Putamen (tissue), 1 donor: ENCODE measurements around the gene DXO.
A peak's percentile ranks its signal among the peaks of the same experiment; 100 is the strongest.
"Not testable (repeated sequence)": the region's sequence is repeated elsewhere in the genome, so short reads cannot be mapped to it uniquely, and the experiment has no call there.

ENCODE experiments used
- DNase-seq: peaks from one replicate; pipeline ENCODE4 v3.0.0-alpha.2; 2016; ENCODE audit warnings: low spot score

The DXO gene

DNA sequence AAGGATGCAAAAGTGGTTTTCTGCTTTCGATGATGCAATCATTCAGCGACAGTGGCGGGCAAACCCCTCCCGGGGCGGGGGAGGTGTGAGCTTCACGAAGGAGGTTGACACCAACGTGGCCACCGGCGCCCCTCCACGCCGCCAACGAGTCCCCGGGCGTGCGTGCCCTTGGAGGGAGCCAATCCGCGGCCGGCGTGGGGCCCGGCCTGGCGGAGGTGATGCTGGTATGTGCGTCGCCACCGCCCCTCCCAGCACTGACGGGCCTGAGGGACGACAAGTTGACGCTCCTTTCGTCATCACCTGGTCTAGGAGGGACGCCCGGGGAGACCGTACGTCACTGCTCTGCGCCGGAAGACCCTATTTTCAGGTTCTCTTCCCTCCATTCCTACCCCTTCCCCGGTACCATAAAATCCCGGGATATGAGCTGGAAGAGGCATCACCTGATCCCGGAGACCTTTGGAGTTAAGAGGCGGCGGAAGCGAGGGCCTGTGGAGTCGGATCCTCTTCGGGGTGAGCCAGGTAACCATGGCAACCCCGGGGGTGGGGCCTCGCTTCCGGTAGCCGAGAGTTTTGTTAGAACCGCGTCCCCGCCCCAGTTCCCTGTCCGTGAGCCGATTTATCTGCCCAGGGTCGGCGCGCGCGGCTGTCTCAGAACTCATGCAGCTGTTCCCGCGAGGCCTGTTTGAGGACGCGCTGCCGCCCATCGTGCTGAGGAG lies at the start of gene DXO:
Gene DXO, minus strand, starts transcription at position 146 of the 716 bp plus-strand sequence. CDS start 463 bp downstream, outside the sequence.
- DNase-seq: peak; percentile 97

GRCh38 chr6:32014547-32014946 lies 42.6 kb upstream of the DXO start, which contains the start of gene C4B:
TSS of gene C4B (plus strand) at chr6:32014795. CDS start at chr6:32014846, 51 bp downstream.
- not testable (repeated sequence) for DNase-seq

DNA sequence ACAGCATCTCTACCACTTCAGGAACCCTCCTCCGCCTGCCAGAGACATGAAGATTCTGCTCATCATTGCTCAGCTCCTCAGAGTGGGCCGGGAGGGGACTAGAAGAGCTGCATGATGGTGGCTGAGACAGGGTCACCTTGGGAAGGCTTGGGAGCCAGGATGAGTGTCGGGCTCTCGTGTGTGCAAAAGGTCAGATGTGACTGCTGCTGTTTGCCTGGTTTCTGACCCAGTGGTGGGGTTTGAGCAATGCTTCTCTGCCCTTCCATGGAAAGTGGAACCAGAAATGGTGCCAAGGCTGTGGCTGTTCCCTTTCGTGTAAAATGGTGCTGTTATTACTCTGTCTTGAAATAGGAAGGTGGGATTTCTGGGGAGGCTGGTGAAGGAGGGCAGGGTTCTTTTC lies 41.8 kb upstream of the DXO start:
- not testable (repeated sequence) for DNase-seq

DNA sequence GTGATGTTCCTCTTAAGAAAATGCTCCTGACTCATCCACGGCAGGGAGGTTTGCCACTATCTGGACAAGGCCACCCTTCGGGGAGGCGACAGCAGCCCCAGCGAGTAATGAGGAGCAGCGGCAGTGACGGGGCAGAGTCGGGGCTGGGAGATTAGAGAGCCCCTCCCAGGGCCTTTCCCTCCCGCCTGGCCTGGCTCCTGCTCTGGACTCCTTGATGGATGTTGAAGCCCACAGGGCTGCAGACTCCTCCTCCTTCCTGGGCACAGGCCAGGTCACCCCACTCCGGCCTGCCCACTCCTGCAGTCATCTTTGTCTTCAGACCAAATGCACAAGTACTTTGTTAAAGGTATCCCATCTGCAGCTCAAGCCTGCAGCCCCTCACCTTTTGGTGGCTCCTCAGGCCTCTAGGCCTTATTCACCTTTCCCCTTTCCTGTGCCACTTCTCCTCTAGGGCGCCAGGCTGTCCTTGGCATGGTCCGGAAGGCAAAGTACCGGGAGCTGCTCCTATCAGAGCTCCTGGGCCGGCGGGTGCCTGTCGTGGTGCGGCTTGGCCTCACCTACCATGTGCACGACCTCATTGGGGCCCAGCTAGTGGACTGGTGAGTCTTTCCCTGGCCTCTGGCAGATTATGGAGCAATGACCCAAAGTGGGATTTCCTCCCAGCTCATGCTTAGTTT lies 41.1 kb upstream of the DXO start:
- not testable (repeated sequence) for DNase-seq

- DNase-seq: not testable (repeated sequence)
These were observed 39.1 kb upstream of the DXO start for GRCh38 chr6:32010856-32011530.

DNA sequence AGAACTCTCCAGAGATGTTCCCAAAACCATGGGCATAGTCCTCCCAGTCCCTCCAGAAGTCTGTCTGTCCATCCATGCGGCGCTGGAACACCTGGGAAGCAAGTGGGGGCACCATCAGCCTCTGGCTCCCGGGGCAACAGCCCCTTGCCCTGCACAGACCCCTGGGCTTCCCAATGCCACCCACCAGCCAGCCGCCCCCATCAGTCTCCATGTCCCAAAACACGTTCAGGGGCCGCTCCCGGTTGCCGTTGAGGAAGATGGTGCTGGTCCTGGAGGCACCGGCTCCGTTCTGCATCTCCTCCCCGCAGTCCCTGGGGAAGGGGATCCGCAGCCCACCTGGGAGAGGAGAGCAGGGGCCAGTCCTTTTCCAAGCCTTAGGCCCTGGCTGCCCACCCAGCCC lies 37.6 kb upstream of the DXO start:
- not testable (repeated sequence) for DNase-seq

GRCh38 chr6:32008616-32009015 lies 36.7 kb upstream of the DXO start:
- DNase-seq: not testable (repeated sequence)

- DNase-seq: not testable (repeated sequence)
These were observed 36.1 kb upstream of the DXO start for GRCh38 chr6:32008037-32008436.

DNA sequence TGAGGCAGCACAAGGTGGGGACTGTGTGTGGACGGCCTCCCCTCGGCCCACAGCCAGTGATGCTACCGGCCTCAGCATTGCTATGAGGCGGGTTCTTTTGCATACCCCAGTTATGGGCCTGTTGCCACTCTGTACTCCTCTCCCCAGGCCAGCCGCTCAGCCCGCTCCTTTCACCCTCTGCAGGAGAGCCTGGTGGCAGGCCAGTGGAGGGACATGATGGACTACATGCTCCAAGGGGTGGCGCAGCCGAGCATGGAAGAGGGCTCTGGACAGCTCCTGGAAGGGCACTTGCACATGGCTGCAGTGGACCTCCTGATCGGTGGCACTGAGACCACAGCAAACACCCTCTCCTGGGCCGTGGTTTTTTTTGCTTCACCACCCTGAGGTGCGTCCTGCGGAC lies 35.1 kb upstream of the DXO start:
- DNase-seq: not testable (repeated sequence)

- DNase-seq: not testable (repeated sequence)
These were observed 34.1 kb upstream of the DXO start for GRCh38 chr6:32005991-32006529.

DNA sequence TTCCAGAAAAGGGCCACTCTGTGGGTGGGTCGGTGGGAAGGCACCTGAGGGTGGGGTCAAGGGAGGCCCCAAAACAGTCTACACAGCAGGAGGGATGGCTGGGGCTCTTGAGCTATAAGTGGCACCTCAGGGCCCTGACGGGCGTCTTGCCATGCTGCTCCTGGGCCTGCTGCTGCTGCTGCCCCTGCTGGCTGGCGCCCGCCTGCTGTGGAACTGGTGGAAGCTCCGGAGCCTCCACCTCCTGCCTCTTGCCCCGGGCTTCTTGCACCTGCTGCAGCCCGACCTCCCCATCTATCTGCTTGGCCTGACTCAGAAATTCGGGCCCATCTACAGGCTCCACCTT lies 33.6 kb upstream of the DXO start:
- DNase-seq: not testable (repeated sequence)

DNA sequence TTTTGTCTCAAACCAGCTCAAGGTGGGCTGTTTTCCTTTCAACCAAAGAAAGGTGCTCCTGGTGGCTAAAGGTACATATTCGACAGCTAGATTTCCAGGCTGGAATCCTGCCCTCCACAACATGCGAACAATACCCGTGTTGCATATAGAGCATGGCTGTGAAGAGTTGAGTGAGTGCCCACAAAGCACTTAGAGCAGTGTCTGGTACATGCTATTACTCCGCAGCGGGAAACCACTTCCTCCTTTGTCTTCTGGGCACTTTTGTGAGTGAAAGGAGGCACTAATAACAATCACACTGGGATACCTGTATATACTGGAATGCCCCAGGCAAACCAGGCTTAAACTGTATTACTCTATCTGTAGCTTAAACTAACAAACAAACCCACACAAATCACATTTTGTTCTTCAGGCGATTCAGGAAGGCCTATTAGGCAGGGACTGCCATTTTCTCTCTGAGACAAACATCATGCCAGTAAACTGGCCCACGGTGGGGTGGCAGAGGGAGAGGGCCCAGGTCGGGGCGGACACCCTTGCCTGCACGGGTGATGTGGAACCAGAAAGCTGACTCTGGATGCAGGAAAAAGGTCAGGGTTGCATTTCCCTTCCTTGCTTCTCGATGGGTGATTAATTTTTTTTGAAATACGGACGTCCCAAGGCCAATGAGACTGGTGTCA lies 33.1 kb upstream of the DXO start:
- DNase-seq: not testable (repeated sequence)

DNA sequence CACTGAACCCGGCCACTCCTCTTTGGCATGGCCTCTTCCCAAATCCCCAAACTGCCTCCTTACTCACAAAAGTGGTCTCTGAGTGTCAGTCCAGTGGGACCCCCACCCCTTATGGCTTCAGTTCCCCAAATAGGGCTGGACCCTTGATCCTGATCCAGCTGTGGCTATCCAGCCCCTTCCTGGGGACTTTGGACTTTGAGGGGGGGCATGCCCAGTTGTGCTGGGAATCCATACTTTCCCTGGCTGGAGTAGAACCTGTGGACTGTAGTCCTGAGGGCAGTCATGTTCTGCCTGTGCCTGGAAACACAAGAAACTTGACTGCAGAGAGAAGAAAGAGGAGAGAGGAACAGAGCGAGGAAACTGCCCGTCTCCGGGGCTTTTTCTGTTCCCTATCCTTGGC lies 32.5 kb upstream of the DXO start:
- DNase-seq: not testable (repeated sequence)

DNA sequence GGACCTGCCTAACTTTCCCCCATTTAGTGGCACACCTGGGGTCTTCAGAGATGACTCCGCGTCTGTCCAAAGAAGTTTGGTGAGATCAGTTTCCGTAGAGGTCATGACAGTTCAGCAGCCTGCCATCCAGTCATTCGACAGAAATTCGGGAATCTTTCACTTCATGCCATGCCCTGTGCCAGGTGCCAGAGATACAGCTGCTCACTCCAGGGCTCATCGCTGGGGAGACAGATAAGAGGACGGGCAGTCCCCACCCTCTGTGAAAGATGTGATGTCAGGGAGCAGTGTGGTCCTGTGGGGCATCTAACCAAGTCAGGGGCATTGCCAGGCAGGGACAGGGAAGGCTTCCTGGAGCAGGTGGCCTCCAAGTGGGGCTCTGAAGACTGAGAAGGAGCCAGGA lies 31.4 kb upstream of the DXO start:
- DNase-seq: not testable (repeated sequence)

DNA sequence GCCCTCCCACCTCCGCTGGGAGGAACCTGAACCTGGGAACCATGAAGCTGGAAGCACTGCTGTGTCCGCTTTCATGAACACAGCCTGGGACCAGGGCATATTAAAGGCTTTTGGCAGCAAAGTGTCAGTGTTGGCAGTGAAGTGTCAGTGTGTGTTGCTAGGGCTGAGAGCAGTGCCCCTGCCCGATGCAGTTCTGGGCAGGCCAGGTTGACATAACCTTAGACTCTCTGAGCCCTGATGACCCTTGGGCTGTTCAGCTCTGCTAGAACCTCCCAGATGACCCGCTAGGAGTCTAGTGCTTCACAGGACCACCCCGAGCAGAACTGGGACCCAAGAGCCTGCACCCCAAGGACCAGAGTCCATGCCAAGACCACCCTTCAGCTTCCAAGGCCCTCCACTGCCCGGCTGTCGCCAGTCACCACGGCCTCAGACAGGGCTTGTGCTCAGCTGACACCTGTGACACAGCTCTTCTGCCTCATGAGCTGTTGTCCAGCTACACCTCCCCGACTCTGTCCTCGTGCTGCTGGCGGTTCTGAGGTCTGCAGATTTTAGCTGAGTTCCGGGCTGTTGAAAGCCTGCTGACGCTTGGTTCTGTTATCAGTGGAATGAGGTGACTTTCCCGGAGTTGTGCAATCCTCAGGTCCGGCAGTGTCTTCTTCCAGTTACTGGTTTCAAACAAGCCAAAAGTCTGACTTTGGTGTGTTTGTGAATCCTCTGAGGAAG lies 30.8 kb upstream of the DXO start:
- not testable (repeated sequence) for DNase-seq

GRCh38 chr6:31996385-31996784 lies 24.4 kb upstream of the DXO start:
- not testable (repeated sequence) for DNase-seq

GRCh38 chr6:31994421-31994820 lies 22.5 kb upstream of the DXO start:
- DNase-seq: not testable (repeated sequence)

GRCh38 chr6:31989363-31989762 lies 17.4 kb upstream of the DXO start:
- not testable (repeated sequence) for DNase-seq

- DNase-seq: not testable (repeated sequence)
These were observed 9.8 kb upstream of the DXO start, which contains the start of gene C4A for GRCh38 chr6:31981744-31982143. TSS of gene C4A (plus strand) at chr6:31982057. CDS start at chr6:31982108, 51 bp downstream.

- DNase-seq: not testable (repeated sequence)
These were observed 9.1 kb upstream of the DXO start for GRCh38 chr6:31980998-31981397.
